Measurements from ENCODE around the gene NDEL1.

The NDEL1 gene

GRCh38 chr17:8413938-8414337 is 21.7 kb upstream of the NDEL1 start:
- Histone ChIP-seq H3K36me3 (ENCODE audit: control insufficient read depth, insufficient read depth, low read length) (no peaks in the 10 kb centered on the region), H2AFZ (no peak overlapping the region), H3K9ac (no peak overlapping the region), H3K9me3 (ENCODE audit: control insufficient read depth, low read length) (no peaks in the 10 kb centered on the region), H3K27ac (no peak overlapping the region), H3K4me2 (ENCODE audit: low read length) (no peak overlapping the region), H3K4me3 (ENCODE audit: low read depth, low read length) (no peak overlapping the region), H3K79me2 (no peaks in the 10 kb centered on the region), H3K4me1 (no peaks in the 10 kb centered on the region), H3K27me3 (ENCODE audit: control insufficient read depth, insufficient read depth, low read length) (no peaks in the 10 kb centered on the region)
- TF ChIP-seq CTCF (IDR thresholded peaks at IDR 0.05): no peak

GRCh38 chr17:8417806-8418205 is 17.9 kb upstream of the NDEL1 start:
- no peaks in the 10 kb centered on the region for H3K27me3 ChIP-seq (ENCODE audit: control insufficient read depth, insufficient read depth, low read length)
- H3K9ac ChIP-seq: no peak overlapping the region
- H3K9me3 ChIP-seq (ENCODE audit: control insufficient read depth, low read length): no peaks in the 10 kb centered on the region
- no peak overlapping the region for H3K4me2 ChIP-seq (ENCODE audit: low read length)
- H2AFZ ChIP-seq: no peak overlapping the region
- TF ChIP-seq CTCF (IDR thresholded peaks at IDR 0.05): no peak
- H3K79me2 ChIP-seq: no peaks in the 10 kb centered on the region
- no peak overlapping the region for H3K4me3 ChIP-seq (ENCODE audit: low read depth, low read length)
- no peaks in the 10 kb centered on the region for H3K4me1 ChIP-seq
- no peak overlapping the region for H3K27ac ChIP-seq
- no peaks in the 10 kb centered on the region for H3K36me3 ChIP-seq (ENCODE audit: control insufficient read depth, insufficient read depth, low read length)

DNA sequence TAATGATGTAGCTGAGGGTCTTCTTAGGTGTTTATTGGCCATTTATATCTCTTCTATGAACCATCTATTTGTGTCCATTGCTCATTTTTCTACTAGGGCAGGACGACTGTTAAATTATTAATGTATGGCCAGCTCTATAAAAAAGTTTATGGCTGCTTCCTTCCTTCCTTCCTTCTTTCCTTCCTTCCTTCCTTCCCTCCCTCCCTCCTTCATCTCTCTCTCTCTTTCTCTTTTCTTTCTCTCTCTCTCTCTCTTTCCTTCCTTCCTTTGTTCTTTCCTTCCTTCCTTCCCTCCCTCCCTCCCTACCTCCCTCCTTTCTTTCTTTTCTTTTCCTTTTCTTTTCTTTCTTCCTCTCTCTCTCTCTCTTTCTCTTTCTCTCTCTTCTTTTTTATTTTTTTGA is 17.2 kb upstream of the NDEL1 start:
- Histone ChIP-seq H3K4me1 (no peaks in the 10 kb centered on the region), H3K27me3 (ENCODE audit: control insufficient read depth, insufficient read depth, low read length) (no peaks in the 10 kb centered on the region), H3K9ac (no peak overlapping the region), H3K9me3 (ENCODE audit: control insufficient read depth, low read length) (no peaks in the 10 kb centered on the region), H2AFZ (no peak overlapping the region), H3K36me3 (ENCODE audit: control insufficient read depth, insufficient read depth, low read length) (no peaks in the 10 kb centered on the region), H3K4me2 (ENCODE audit: low read length) (no peak overlapping the region), H3K79me2 (no peaks in the 10 kb centered on the region), H3K4me3 (ENCODE audit: low read depth, low read length) (no peak overlapping the region), H3K27ac (no peak overlapping the region)
- TF ChIP-seq CTCF (IDR thresholded peaks at IDR 0.05): no peak

GRCh38 chr17:8419305-8419704 is 16.4 kb upstream of the NDEL1 start:
- no peak overlapping the region for H3K4me2 ChIP-seq (ENCODE audit: low read length)
- TF ChIP-seq CTCF (IDR thresholded peaks at IDR 0.05): no peak
- no peaks in the 10 kb centered on the region for H3K9me3 ChIP-seq (ENCODE audit: control insufficient read depth, low read length)
- no peaks in the 10 kb centered on the region for H3K27me3 ChIP-seq (ENCODE audit: control insufficient read depth, insufficient read depth, low read length)
- H3K4me1 ChIP-seq: no peaks in the 10 kb centered on the region
- H2AFZ ChIP-seq: no peak overlapping the region
- no peaks in the 10 kb centered on the region for H3K36me3 ChIP-seq (ENCODE audit: control insufficient read depth, insufficient read depth, low read length)
- no peaks in the 10 kb centered on the region for H3K79me2 ChIP-seq
- H3K9ac ChIP-seq: no peak overlapping the region
- no peak overlapping the region for H3K4me3 ChIP-seq (ENCODE audit: low read depth, low read length)
- no peak overlapping the region for H3K27ac ChIP-seq

DNA sequence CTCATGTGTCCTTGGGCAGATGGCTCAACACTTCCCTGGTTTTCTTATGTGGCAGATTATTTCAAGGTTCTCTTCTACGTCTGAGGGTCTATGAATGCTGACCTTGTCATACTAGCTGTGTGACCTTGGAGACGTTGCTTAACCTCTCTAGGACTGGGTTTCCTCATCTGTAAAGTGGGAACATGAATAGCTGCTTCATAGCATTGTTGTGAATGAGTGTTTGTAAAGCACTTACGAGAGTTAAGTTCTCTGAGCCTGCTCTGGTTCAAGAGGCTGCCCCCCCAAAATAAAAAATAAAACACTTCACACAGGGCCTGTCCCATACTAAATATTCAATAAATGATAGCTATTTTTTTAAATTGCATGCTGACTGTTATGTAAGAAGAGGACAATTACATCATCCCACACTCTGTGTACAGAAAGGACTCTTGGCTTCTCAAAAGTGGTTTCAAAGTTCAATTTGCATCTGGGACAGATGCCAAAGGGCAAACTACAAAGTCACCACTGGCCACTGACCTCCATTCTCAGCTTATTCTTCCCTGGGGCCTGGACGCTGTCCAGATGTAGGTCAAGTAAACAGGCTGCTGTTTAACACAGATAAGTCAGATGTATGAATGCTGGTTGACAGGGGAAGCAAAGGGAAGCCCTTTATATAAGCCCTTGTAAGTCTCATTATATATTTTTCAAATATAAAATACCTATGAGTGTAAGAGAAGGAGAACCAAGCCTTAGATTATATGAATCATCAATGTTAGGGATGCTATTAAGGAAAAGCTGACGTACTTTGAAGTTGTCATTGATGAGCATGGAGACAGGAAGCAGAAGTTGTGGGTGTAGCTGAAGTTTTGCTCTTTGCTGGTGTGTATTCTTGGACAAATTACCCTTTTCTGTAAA is 15.4 kb upstream of the NDEL1 start:
- Histone ChIP-seq H3K36me3 (ENCODE audit: control insufficient read depth, insufficient read depth, low read length) (no peaks in the 10 kb centered on the region), H3K4me1 (no peaks in the 10 kb centered on the region), H3K4me3 (ENCODE audit: low read depth, low read length) (no peak overlapping the region), H3K79me2 (no peaks in the 10 kb centered on the region), H3K4me2 (ENCODE audit: low read length) (peak overlapping the region; percentile 10), H3K9ac (no peak overlapping the region), H3K27me3 (ENCODE audit: control insufficient read depth, insufficient read depth, low read length) (no peaks in the 10 kb centered on the region), H3K27ac (peak overlapping the region; percentile 13), H3K9me3 (ENCODE audit: control insufficient read depth, low read length) (no peaks in the 10 kb centered on the region), H2AFZ (no peak overlapping the region)
- TF ChIP-seq CTCF (IDR thresholded peaks at IDR 0.05): no peak
